Tibial nerve (tissue), 4 donors: ENCODE measurements around the gene PERCC1. TPM values are rescaled to one million over a fixed set of nuclear protein-coding genes. Genes with fewer than 3 reads are reported as not detected.

ENCODE experiments used
- DNase-seq, 2 donors: peaks; one replicate each; pipeline ENCODE4 v3.0.0-alpha.2; 2019; ENCODE audit warnings: low spot score in 2 of 2
- H3K27ac ChIP-seq, 4 donors: fragments of 200-600 bp; sonication (generic) in 3 of 4; one replicate each; pipeline ENCODE4 v1.5.1; 2017 to 2019; ENCODE audit warnings: mild to moderate bottlenecking in 1 of 4
- H3K27me3 ChIP-seq, 2 donors: fragments of 200-600 bp; sonication (generic) in 1 of 2; one replicate each; pipeline versions ENCODE4 v1.5.1 to v1.6.0; 2017 to 2019
- H3K36me3 ChIP-seq, 3 donors: fragments of 200-600 bp; sonication (generic); one replicate each; pipeline ENCODE4 v1.5.1; 2018 to 2019
- H3K4me1 ChIP-seq, 4 donors: fragments of 200-600 bp; sonication (generic) in 3 of 4; one replicate each; pipeline ENCODE4 v1.5.1; 2017 to 2019
- H3K4me3 ChIP-seq, 4 donors: fragments of 200-600 bp; sonication (generic) in 3 of 4; one replicate each; pipeline ENCODE4 v1.5.1; 2017 to 2019; ENCODE audit warnings: mild to moderate bottlenecking in 1 of 4, moderate library complexity in 1 of 4
- H3K9me3 ChIP-seq, 4 donors: fragments of 200-600 bp; sonication (generic) in 3 of 4; one replicate each; pipeline ENCODE4 v1.5.1; 2017 to 2019
- EP300 ChIP-seq, 2 donors: sonication (generic); formaldehyde crosslinking; IDR thresholded peaks; one replicate each; pipeline ENCODE4 v1.6.1; 2017; ENCODE audit warnings: antibody characterized with exemption in 2 of 2, mild to moderate bottlenecking in 1 of 2
- POLR2A ChIP-seq, 2 donors: fragments of 450-650 bp; IDR thresholded peaks; one replicate each; pipeline ENCODE4 v1.6.1; 2017; ENCODE audit warnings: antibody characterized with exemption in 2 of 2, mild to moderate bottlenecking in 2 of 2, moderate library complexity in 2 of 2
- whole genome bisulfite sequencing, 2 donors: methylation state at CpG; one replicate each; pipeline ENCODE4 v1.1.5; 2018; 5-methylcytosine and 5-hydroxymethylcytosine counted together
- total RNA-seq, 4 donors: library from RNA; depleted of rRNA; stranded (reverse); fragments of >200 nt; gene quantifications; one replicate each; pipeline ENCODE4 v1.1.0, GENCODE V29; 2016
- TF ChIP-seq, protein P1 (sequence below), 5 experiments: fragments of 200-600 bp in 3 of 5; fragments of 450-650 bp in 2 of 5; sonication (generic) in 3 of 5; IDR thresholded peaks; one replicate each; pipeline ENCODE4 v1.5.1; 2016 to 2019; ENCODE audit warnings: antibody characterized with exemption in 5 of 5, mild to moderate bottlenecking in 3 of 5, moderate library complexity in 2 of 5

Gene PERCC1
- total RNA-seq, 4 donors from 2014 or later: 1.1 TPM; not detected in 3

DNA sequence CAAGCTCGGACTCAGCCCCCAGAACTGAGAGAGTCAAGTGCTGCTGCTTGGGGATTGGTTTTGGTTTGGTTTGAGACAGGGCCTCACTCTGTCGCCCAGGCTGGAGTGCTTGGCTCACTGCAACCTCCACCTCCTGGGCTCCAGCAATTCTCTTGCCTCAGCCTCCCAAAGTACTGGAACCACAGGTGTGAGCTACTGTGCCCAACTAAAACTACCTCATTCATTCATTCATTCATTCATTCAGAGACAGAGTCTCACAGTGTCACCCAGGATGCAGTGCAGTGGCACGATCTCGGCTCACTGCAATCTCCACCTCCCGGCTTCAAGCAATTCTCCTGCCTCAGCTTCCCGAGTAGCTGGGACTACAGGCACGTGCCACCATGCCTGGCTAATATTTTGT is 41.1 kb upstream of the PERCC1 start:
- Histone ChIP-seq H3K4me1 (no peaks in the 10 kb centered on the region), H3K9me3 (no peaks in the 10 kb centered on the region), H3K4me3 (no peak overlapping the region), H3K36me3 (peaks cover under 1 to 98% (median 19%) of the 10 kb centered on the region in 3 donors), H3K27ac (no peak overlapping the region), H3K27me3 (no peaks in the 10 kb centered on the region)
- no peak for DNase-seq
- WGBS, 2 donors: 91 to 93% methylated on average over 7 of the region's 7 CpGs
- TF ChIP-seq, protein P1, sequence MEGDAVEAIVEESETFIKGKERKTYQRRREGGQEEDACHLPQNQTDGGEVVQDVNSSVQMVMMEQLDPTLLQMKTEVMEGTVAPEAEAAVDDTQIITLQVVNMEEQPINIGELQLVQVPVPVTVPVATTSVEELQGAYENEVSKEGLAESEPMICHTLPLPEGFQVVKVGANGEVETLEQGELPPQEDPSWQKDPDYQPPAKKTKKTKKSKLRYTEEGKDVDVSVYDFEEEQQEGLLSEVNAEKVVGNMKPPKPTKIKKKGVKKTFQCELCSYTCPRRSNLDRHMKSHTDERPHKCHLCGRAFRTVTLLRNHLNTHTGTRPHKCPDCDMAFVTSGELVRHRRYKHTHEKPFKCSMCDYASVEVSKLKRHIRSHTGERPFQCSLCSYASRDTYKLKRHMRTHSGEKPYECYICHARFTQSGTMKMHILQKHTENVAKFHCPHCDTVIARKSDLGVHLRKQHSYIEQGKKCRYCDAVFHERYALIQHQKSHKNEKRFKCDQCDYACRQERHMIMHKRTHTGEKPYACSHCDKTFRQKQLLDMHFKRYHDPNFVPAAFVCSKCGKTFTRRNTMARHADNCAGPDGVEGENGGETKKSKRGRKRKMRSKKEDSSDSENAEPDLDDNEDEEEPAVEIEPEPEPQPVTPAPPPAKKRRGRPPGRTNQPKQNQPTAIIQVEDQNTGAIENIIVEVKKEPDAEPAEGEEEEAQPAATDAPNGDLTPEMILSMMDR (IDR thresholded peaks at IDR 0.05): no peak

DNA sequence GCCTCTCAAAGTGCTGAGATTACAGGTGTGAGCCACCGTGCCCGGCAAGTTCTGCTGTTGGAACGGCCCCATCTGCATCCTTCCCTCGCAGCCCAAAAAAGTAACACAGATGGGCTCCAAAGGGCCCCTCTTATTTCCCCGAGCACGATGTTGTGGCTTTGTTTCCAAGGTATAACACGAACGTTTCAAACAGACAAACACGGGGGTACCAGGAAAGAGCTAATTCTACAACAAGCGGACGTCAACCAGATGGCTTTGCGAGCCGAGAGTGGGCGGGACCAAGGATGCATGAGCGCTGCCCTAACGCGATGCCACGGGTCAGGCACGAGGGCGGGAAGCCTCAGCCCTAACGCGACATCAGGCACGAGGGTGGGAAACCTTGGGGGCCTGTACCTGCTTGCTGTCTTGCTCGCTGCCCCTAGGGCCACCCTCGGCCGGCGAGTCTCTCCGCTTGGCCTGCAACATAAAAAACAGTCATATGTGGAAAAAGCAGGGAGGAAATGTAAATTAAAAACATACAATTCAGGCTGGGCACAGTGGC is 40.6 kb upstream of the PERCC1 start:
- DNase-seq: no peak
- TF ChIP-seq EP300 (IDR thresholded peaks at IDR 0.05) (no peak), POLR2A (IDR thresholded peaks at IDR 0.05) (no peak)
- TF ChIP-seq, protein P1 (IDR thresholded peaks at IDR 0.05): no peak
- Histone ChIP-seq H3K4me1 (no peaks in the 10 kb centered on the region), H3K27ac (no peak overlapping the region), H3K4me3 (no peak overlapping the region), H3K9me3 (no peaks in the 10 kb centered on the region), H3K27me3 (no peaks in the 10 kb centered on the region), H3K36me3 (peaks cover 2 to 98% (median 15%) of the 10 kb centered on the region in 3 donors)
- WGBS, 2 donors: 80 to 86% methylated on average over 28 of the region's 28 CpGs

DNA sequence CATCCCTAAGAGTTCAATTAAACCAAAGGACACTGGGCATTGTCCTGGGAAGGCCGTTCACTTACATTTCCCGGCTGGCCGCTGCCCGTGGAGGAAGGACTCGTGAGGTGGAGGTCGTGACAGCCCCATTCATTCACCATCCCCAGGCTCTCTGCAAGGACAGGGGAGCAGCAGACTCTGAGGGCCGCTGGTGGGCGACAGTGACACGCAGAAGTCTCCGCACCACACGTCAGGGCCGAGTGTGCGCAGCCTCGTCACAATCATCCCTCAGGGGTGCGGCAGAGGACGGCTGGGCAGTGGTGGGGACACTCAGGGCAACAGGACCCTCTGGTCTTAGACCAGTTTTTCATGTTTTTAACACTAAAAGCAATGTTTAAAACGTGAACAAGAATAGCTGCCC is 38.1 kb upstream of the PERCC1 start:
- no peaks in the 10 kb centered on the region for H3K27me3 ChIP-seq
- TF ChIP-seq, protein P1 (IDR thresholded peaks at IDR 0.05): no peak
- TF ChIP-seq POLR2A (IDR thresholded peaks at IDR 0.05) (no peak), EP300 (IDR thresholded peaks at IDR 0.05) (no peak)
- no peak for DNase-seq
- 88% methylated on average over 17 of the region's 17 CpGs for WGBS, 2 donors
- peaks cover 4 to 95% (median 15%) of the 10 kb centered on the region in 3 donors for H3K36me3 ChIP-seq
- H3K9me3 ChIP-seq: no peaks in the 10 kb centered on the region
- H3K4me1 ChIP-seq: no peaks in the 10 kb centered on the region
- no peak overlapping the region for H3K27ac ChIP-seq
- H3K4me3 ChIP-seq: no peak overlapping the region

DNA sequence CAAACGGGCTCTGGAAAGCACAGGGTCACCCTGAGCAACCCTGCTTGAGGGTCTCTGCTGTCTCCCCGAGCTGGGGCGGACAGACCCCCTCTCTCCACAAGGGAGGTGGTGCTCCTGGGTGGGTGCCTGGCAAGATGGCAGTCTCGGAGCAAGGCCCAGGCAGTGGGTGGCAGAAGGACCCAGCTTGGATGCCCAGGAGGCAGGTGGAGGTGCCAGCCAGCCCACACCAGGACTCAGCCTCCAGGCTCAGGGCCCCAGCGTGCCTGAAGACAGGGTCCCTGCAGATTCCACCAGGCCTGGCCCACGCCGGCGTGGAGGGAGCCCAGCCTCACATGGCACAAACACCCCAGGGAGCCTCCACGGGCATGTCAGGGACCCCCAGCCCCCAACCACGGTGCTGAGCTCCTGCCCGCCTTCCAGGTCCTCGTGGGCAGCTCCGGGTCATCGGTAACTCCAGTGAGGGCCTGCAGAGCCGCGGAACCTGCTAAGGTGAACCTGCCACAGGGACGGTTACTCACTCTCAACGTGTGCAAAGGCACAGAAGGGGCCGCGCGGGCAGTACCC is 37.2 kb upstream of the PERCC1 start:
- no peak for DNase-seq
- WGBS, 2 donors: 90 to 94% methylated on average over 13 to 15 of the region's 21 CpGs
- no peak overlapping the region for H3K4me3 ChIP-seq
- no peaks in the 10 kb centered on the region for H3K4me1 ChIP-seq
- TF ChIP-seq, protein P1 (IDR thresholded peaks at IDR 0.05): no peak
- no peak for TF ChIP-seq POLR2A (IDR thresholded peaks at IDR 0.05)
- TF ChIP-seq EP300 (IDR thresholded peaks at IDR 0.05): no peak
- no peaks in the 10 kb centered on the region for H3K9me3 ChIP-seq
- no peaks in the 10 kb centered on the region for H3K27me3 ChIP-seq
- H3K27ac ChIP-seq: no peak overlapping the region
- peaks cover 4 to 95% (median 23%) of the 10 kb centered on the region in 3 donors for H3K36me3 ChIP-seq

GRCh38 chr16:1394367-1394951 is 36.4 kb upstream of the PERCC1 start:
- 87 to 94% methylated on average over 18 to 19 of the region's 19 CpGs for WGBS, 2 donors

More at GRCh38 chr16:1394367-1394951, 36.4 kb upstream of the PERCC1 start:
- H3K27me3 ChIP-seq: no peaks in the 10 kb centered on the region
- H3K9me3 ChIP-seq: no peaks in the 10 kb centered on the region
- H3K36me3 ChIP-seq: peaks cover 4 to 95% (median 25%) of the 10 kb centered on the region in 3 donors
- no peak for DNase-seq
- TF ChIP-seq, protein P1 (IDR thresholded peaks at IDR 0.05): no peak
- TF ChIP-seq POLR2A (IDR thresholded peaks at IDR 0.05) (no peak), EP300 (IDR thresholded peaks at IDR 0.05) (no peak)
- H3K4me1 ChIP-seq: no peaks in the 10 kb centered on the region
- H3K4me3 ChIP-seq: no peak overlapping the region
- no peak overlapping the region for H3K27ac ChIP-seq
